ENCODE measurements around the gene NEMP2. TPM values are rescaled to one million over a fixed set of nuclear protein-coding genes. Genes with fewer than 3 reads are reported as not detected.

NEMP2 gene
- total RNA-seq, 1 donor from 2014 or later = 1.4 TPM

DNA sequence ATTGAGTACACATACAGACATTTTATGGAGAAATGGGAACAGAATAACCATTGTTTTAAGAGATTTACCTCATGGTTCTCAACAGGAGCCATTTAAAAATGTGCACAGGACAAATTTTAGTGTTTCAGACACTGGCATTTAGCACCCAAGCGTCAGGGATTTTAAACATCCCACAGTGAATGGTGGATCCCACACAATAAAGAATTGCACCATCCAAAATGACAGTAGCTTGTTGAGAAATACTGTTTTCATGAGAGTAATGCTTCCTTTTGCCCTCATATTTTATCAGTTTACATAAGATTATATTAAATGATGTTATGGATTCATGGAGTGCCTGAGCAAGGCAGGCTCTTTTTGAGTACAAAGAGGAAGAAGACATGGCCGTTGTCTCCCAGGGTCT, 72.3 kb downstream of the NEMP2 start:
- DNase-seq (ENCODE audit: low spot score) (no peak), ATAC-seq (no peak)

DNA sequence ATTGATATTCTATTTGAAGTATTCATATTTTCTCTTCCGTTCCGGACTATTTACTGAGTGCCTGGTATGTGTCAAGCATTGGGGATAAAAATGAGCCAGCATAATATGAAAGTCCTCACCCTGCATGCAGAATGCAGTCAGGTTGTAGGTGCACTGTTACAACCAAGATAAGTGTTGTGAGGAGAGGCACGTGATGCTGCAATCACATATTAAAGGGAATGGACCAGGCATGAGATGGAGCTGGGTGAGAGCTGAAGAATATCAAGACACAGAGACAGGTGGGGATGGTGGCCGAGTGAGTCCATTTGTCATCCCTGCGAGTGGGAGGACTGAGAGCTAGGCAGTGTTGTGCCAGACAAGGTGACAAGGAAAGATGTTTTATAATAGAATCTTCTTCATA, 74.0 kb downstream of the NEMP2 start:
- ATAC-seq = no peak
- DNase-seq (ENCODE audit: low spot score) = no peak

DNA sequence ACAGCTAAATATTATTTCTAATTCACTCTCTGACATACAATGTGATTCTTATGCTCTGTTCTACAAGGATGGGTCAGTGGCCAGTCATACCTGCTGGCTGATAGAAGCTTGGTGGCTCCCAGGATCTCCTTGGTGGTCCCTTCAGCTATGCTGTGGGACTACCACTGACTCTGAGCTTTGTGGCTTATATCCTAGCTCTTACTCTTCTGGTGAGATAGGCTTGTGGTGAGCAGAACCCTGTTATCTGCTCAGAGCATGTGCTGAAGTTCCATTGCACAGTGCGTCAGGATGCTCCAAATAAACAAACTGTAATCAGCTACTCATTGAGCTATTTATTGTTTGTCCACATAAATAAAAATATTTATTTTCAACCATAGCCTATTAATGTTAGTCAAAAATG, 74.6 kb downstream of the NEMP2 start:
- DNase-seq (ENCODE audit: low spot score) = no peak
- no peak for ATAC-seq

DNA sequence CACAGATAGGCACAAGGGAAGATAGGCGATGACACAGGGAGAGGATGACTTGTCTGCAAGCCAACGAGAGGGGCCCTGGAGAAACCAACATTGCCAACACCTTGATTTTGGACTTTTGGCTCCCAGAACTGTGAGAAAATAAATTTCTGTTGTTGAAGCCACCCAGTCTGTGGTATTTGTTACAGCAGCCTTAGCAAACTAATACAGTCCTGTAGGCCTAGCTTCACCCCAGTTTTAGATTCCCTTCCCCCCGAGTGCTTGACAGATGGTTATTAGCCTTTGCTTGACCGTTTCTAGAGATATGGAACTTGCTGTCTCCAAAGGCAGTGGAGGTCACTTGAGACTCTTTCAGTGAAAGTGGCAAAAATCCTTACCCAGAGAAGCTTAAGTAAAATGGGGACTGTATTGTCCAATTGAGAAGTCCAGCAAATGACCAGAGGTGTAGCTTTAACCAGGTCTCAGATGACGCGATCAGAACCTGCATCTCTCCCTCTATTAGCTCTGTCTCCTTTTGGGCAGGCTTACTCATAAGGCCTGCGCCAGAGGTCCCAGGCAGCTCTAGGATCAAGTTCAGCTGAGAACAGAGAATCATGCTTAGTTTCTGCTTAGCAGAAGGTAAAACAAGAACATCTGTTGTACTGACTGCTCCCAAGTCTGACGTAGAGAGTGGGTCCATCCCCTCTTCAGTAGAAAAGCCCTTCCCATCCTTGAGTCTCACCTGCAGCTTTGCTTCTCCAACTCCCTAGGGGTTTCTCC, 76.0 kb downstream of the NEMP2 start:
- no peak for DNase-seq (ENCODE audit: low spot score)
- ATAC-seq = no peak

DNA sequence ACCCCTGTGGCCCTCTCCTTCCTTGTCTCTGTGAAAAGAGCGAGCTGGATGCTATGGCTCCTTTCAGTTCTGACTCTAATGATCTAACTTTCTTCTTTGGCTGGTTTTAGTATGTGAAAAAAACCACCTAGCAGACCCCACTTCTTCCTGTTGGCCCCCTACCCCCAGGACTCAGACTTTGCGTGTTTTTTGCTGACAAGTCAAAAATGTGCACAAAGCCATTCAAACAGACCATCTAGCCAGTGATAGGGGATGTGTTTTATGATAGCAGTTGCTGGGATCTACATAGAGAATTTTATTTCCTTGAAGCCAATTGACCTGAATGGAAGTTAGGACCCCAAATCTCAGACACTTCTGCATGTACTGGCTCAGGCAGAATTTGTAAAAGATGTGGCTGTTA, 77.3 kb downstream of the NEMP2 start:
- DNase-seq (ENCODE audit: low spot score) = no peak
- no peak for ATAC-seq

DNA sequence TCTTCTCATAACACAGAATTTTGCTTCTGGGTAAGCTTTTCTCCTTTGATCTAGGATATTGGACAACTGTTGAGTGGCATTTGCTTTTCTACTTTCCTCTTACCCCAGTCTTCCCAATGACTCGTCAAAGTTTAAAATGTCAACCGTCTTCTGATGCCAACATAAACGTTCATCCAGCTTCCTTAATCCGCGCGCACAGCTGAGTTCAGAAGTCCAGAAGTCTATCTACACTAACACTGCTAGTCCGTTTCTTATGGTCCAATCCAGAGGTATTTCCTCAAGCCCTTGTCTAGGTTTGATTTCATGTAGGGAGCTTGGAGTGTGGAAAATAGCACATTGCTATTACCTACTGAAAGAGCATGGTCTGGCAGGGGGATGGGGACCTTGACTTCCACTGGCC, 77.7 kb downstream of the NEMP2 start:
- ATAC-seq = no peak

DNA sequence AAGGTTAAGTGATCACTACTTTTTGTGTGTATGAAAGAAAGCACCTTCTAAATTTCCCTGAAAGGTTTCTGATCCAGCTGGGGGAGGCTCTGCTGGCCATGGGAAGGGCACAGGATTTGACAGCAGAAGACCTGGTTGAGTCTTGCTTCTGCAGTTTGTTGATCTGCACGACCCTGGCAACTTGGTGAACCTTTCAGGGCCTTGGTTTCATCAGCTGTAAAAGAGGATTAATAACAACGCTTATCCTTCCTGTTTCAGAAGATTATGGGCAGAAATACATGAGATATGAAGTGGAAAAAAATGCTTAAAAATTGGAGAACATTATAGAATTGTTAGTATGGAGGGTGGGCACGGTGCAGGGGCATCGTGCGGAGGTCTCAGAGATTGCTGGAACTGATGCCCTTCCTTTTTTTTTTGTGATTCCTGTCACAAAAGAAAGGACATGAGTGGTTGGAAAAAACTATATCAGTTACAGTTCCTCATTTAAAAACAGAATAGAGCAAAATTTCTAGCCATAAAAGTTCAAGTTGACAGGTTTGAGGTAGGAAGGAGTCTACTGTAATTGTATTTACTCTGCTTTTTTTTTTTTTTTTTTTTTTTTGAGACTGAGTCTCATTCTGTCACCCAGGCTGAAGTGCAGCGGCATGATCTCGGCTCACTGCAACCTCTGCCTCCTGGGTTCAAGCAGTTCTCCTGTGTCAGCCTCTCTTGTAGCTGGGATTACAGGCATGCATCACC, 79.0 kb downstream of the NEMP2 start:
- ATAC-seq = no peak
- no peak for DNase-seq (ENCODE audit: low spot score)

More for the DNA sequence above, 77.7 kb downstream of the NEMP2 start:
- DNase-seq (ENCODE audit: low spot score) = no peak

DNA sequence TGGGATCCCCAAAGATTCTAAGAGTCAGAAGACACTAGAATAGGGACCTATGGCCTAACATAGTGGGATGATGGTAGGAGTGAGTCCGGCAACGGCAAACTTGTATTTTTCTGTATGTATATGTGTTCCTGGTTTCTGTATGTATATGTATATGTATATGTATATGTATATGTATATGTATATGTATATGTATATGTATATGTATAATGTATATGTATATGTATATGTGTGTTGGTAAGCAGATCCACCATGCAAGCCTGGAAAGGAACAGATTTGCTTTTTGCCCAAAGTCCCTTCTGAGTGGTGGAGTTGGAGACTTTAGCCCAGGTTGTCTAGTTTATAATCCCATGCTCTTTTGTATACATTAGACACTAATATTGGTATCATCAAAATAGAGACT, 79.7 kb downstream of the NEMP2 start:
- DNase-seq (ENCODE audit: low spot score) (no peak), ATAC-seq (no peak)

Other genes with a start within 250 kb of the NEMP2 start
- 80.7 TPM for gene HIBCH, start 214.9 kb downstream of the NEMP2 start, total RNA-seq
- gene INPP1, start 191.1 kb downstream of the NEMP2 start, total RNA-seq = 12.4 TPM
- 1.9 TPM for gene MFSD6, start 126.4 kb downstream of the NEMP2 start, total RNA-seq
- 27.0 TPM for gene NAB1, start 114.4 kb upstream of the NEMP2 start, total RNA-seq

Data from left lobe of liver (tissue), 2 donors.